Endothelial cell (in vitro differentiated cells): Measurements from ENCODE around the gene FGF14. TPM values are rescaled to one million over a fixed set of nuclear protein-coding genes. Genes with fewer than 3 reads are reported as not detected.

Experiments used
- DNase-seq: peaks from one replicate; pipeline ENCODE4 v3.0.0; 2021; ENCODE audit warnings: low spot score
- H3K27ac Mint-ChIP-seq: one replicate; pipeline ENCODE4 v1.8.0; 2021; ENCODE audit warnings: mixed read lengths, inconsistent platforms; ENCODE audit not compliant: unreplicated experiment
- H3K27me3 Mint-ChIP-seq: one replicate; pipeline ENCODE4 v1.8.0; 2021; ENCODE audit warnings: mild to moderate bottlenecking, moderate library complexity, mixed read lengths, inconsistent platforms; ENCODE audit not compliant: unreplicated experiment
- H3K36me3 Mint-ChIP-seq: one replicate; pipeline ENCODE4 v1.8.0; 2021; ENCODE audit warnings: mild to moderate bottlenecking, low read depth, mixed read lengths, inconsistent platforms; ENCODE audit not compliant: unreplicated experiment
- H3K4me1 Mint-ChIP-seq: one replicate; pipeline ENCODE4 v1.8.0; 2021; ENCODE audit warnings: mild to moderate bottlenecking, mixed read lengths, inconsistent platforms; ENCODE audit not compliant: unreplicated experiment
- H3K4me3 Mint-ChIP-seq: one replicate; pipeline ENCODE4 v1.8.0; 2021; ENCODE audit warnings: mild to moderate bottlenecking, mixed read lengths, inconsistent platforms; ENCODE audit not compliant: unreplicated experiment
- H3K9me3 Mint-ChIP-seq: one replicate; pipeline ENCODE4 v1.8.0; 2021; ENCODE audit warnings: mixed read lengths, inconsistent platforms; ENCODE audit not compliant: unreplicated experiment
- CTCF ChIP-seq: fragments of 200-600 bp; sonication (generic); IDR thresholded peaks from one replicate; pipeline ENCODE4 v1.5.0; 2021; ENCODE audit warnings: antibody characterized with exemption; ENCODE audit not compliant: unreplicated experiment
- total RNA-seq: library from RNA; stranded (reverse); fragmentation: NEBNext Ultra II Directional; extraction: Animal tissue kit (Norgen Biotek cat#: 25700); gene quantifications from one replicate; pipeline ENCODE4 v1.2.1, GENCODE V29; 2021; ENCODE audit not compliant: unreplicated experiment

FGF14 gene
- total RNA-seq, 1 donor from 2014 or later = 0.13 TPM

DNA sequence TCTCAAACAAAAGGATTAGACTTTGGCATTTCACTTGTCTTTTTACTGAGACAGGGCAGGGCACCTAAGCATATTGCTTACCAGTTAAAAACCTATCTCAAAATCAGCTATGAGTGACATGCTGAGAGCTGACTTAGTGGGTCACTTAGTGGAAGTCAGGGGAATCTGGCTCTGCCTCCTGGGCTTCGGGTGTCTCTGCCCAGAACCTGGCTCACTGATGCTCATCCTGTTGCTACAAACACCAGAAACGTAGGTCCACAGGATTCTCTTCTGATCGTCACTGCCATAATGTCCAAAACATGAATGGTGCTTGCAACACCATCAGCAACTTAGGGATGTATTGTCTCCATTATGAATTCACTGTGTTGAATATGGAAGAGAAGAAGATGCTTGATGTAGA lies 673.2 kb downstream of the FGF14 start:
- TF ChIP-seq CTCF = no peak
- H3K36me3 Mint-ChIP-seq = no peaks in the 10 kb centered on the region
- H3K27me3 Mint-ChIP-seq = no peaks in the 10 kb centered on the region
- no peak overlapping the region for H3K4me3 Mint-ChIP-seq
- no peaks in the 10 kb centered on the region for H3K9me3 Mint-ChIP-seq
- H3K4me1 Mint-ChIP-seq = no peaks in the 10 kb centered on the region
- no peak overlapping the region for H3K27ac Mint-ChIP-seq
- DNase-seq = no peak

DNA sequence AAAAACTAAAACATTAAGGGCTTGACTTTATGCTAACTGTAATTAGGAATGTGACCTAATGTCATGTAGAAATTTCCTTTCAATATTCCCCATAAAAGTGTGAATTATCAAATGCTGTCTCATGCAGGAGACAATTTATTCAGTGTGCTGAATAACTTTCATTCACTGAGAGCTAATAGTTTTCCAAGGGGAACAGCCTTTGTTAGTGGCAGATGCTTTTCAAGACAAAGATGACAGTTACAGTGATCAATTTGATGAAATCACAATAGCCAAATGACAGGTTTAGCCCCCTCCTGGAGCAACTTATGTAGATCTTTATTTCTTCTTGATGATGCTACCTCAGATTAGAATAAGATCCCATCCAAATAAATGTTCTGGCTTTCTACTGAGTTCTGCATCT lies 673.8 kb downstream of the FGF14 start:
- Mint-ChIP-seq H3K4me3 (no peak overlapping the region), H3K27ac (no peak overlapping the region), H3K36me3 (no peaks in the 10 kb centered on the region), H3K27me3 (no peaks in the 10 kb centered on the region), H3K9me3 (no peaks in the 10 kb centered on the region), H3K4me1 (no peaks in the 10 kb centered on the region)
- DNase-seq = no peak
- TF ChIP-seq CTCF = no peak

DNA sequence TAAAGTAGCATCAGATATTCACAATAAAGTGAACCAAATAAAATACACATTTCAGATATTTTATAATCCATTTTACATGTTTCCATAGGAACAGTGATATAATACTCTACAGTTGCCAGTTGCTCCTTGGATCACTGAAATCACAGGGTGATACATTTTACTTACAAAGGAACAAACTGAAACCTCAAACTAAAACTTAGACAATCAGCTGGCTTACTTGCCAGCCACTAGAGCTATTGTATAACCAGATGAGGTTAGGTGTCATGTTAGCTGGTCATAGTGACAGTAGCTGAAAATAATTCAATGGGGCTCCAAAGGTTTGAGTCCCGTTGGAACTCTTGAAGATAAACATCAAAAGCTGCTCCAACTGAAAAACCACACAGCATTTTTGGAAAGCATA lies 674.7 kb downstream of the FGF14 start:
- Mint-ChIP-seq H3K36me3 (no peaks in the 10 kb centered on the region), H3K9me3 (no peaks in the 10 kb centered on the region), H3K27ac (no peak overlapping the region), H3K4me1 (no peaks in the 10 kb centered on the region), H3K4me3 (no peak overlapping the region), H3K27me3 (no peaks in the 10 kb centered on the region)
- TF ChIP-seq CTCF = no peak
- DNase-seq = no peak

GRCh38 chr13:101726681-101727080 lies 675.2 kb downstream of the FGF14 start:
- Mint-ChIP-seq H3K4me1 (no peaks in the 10 kb centered on the region), H3K27me3 (no peaks in the 10 kb centered on the region), H3K4me3 (no peak overlapping the region), H3K36me3 (no peaks in the 10 kb centered on the region), H3K9me3 (no peaks in the 10 kb centered on the region), H3K27ac (no peak overlapping the region)
- no peak for DNase-seq
- no peak for TF ChIP-seq CTCF

DNA sequence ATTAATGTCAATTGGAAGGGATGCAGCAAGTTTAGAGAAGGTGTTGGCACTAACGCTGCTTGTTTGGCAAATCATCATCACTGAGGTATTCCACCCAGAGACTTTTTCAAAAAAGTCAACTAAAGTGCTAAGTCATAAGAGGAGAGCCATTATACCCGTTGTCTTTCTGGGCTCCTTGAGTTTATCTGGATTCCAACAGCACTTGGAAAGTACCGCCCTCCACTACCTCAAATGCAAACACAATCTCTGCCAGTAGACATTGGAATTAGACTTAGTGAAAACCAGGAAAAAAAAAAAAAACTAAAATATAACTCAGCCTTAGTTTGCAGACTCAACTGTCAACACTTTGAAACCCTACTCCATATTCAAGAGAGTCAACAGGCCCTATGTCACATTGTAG lies 683.4 kb downstream of the FGF14 start:
- no peak for TF ChIP-seq CTCF
- Mint-ChIP-seq H3K27ac (no peak overlapping the region), H3K36me3 (no peaks in the 10 kb centered on the region), H3K4me3 (no peak overlapping the region), H3K27me3 (no peaks in the 10 kb centered on the region), H3K9me3 (no peaks in the 10 kb centered on the region), H3K4me1 (no peaks in the 10 kb centered on the region)
- no peak for DNase-seq
